ENCODE measurements around the gene PRELID3B.

The PRELID3B gene

DNA sequence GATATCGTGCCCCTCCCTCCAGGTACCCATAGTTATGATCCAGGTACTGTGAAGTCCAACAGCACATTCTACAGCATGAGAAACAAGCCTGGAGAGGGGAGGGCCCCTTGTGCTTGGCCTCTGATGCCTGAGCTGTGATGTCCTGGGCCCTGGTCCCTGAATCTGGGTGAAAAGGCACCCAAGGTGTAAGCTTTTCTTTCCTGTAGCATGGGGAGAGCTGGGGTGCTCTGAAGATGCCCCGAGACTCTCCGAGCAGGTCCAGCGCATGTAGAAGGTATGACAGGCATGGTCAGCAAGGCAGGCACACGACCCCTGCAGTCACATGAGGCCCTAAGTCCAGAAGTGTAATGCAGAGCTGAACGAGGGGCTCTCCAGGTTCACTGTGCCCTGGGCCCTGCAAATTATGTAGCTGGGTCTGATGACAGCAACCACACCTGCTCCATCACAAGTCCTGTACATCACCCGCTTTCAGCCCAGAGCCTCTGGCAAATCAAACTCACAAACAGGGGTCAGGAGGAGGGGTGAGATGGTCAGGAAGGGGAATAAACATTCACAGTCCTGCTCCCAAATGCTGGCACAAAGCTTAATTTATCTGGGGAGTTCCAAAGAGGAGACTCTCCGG, 33.8 kb downstream of the PRELID3B start:
- DNase-seq (ENCODE audit: low read depth), result no peak

- no peak for DNase-seq (ENCODE audit: low read depth)
These were observed 34.7 kb downstream of the PRELID3B start for GRCh38 chr20:59007665-59008511.

GRCh38 chr20:59006864-59007664, 35.5 kb downstream of the PRELID3B start, which contains the start of gene CTSZ:
Gene CTSZ, minus strand, starts transcription at chr20:59007254. Its CDS starts 126 bp downstream, at chr20:59007128.
- DNase-seq (ENCODE audit: low read depth), result no peak

- no peak for DNase-seq (ENCODE audit: low read depth)
These were observed 36.3 kb downstream of the PRELID3B start for GRCh38 chr20:59006167-59006863.

GRCh38 chr20:59005523-59006166, 36.9 kb downstream of the PRELID3B start:
- DNase-seq (ENCODE audit: low read depth), result no peak

DNA sequence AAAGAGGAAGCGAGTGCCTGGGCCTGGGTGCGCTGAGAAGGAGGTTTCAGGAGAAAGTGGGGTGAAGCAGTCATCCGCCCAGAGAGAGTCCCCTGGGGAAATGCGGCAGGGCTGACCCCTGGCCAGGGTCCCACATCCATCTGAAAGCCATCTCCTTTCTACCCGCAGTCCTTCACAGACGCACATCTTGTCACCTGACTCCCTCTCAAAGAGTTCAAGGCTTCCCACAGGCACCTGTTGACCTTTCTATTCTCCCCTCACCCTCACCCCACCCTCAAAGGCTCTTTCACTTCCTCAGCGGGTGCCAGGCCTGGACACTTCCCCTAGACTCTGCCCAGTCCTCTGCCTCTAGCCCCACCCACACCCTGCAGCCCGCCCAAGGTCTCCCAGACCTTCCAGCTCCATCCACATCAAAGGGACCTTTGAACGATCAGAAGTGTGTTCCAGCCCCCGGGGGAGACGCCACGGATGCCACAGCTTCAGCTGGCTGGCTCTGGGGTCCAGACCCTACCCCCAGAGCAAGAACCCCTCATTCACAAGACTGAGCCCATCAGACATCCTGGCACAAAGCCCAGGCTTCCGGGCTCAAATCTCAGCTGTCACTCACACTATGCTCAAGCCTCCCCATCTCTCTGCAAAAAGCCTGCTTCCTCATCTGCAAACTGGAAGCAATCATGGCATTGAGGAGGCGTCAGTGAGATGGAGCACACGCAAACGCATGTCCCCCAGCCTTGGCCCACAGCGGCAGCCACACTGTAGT, 37.6 kb downstream of the PRELID3B start:
- no peak for DNase-seq (ENCODE audit: low read depth)

DNA sequence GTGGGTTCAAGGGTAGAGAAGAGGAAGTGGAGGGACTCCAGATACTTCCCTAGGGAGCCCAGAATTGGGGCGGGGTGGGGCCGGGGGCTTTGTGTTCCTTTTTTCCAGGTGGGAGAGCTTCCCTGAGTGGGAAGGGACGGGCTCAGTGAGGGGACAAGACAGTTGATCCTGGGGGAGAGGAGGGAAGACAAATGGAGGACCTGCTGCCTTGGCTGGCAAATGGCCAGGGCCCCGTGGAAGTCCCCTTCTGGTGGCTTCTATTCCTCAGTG, 38.2 kb downstream of the PRELID3B start:
- DNase-seq (ENCODE audit: low read depth), result no peak

- DNase-seq (ENCODE audit: low read depth), result no peak
These were observed 38.6 kb downstream of the PRELID3B start for GRCh38 chr20:59003836-59004492.

DNA sequence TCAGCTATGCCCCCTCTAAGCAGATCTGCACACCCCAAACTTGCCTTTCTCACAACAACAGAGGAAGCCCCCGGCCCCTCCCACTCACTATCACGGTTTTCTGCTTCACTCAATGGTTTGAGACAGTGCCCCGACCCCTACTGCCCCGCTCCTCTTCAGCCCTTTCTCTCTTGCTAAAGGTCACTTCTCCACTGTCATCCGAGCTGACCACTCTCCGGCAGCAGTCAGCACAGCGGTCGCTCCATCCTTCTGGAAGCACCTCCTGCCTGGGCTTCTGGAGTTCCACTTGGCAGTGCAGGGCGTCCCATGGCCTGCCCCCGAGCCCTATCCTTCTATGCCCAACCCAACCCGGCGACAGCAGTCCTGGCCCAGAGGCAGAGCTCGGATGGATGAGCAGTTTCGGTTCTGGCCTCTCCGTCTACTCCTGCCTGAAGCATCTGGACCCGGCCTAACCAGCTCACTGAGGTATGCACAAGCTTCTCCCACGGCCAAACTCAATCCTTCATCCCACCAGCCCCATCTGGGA, 39.6 kb downstream of the PRELID3B start:
- no peak for DNase-seq (ENCODE audit: low read depth)

- DNase-seq (ENCODE audit: low read depth), result no peak
These were observed 40.2 kb downstream of the PRELID3B start for GRCh38 chr20:59002388-59002787.

DNA sequence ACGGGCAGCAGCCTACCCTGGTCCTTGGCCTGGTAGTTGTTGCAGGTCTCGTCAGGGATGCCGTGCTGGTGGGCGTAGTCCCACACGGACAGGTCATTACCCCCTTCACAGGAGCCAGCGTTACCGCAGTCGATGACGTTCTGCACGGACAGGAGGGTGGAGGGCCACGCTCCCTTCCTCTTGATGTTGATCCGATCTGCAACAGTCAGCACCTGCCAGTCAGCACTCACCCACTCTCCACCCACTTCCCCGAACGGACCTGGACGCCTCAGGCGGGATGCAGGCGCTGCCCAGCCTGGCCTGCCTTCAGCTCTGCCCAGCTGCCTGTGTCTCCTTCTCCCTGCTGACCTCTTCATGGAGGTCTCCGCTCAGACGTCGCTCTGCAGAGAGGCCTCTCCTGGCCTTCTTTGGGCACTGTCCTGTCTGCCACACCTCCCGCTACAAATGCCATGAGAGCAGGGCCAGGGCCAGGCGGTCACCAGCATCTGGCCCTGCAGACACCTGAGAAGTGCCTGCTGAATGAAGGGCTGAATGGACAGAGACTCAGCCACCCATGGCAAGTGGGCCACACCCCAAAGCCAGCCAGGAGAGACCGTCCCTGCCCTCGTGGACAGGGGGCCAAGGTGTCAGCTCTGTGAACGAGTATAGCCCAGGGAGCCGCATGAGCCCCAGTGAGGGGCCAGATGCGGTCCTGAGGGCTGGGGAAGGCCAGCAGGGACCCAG, 41.0 kb downstream of the PRELID3B start:
- no peak for DNase-seq (ENCODE audit: low read depth)

- no peak for DNase-seq (ENCODE audit: low read depth)
These were observed 41.5 kb downstream of the PRELID3B start for GRCh38 chr20:59001068-59001448.

GRCh38 chr20:59000326-59000725, 42.3 kb downstream of the PRELID3B start:
- DNase-seq (ENCODE audit: low read depth), result no peak

- no peak for DNase-seq (ENCODE audit: low read depth)
These were observed 43.9 kb downstream of the PRELID3B start for GRCh38 chr20:58998656-58999055.

GRCh38 chr20:58997141-58997770, 45.3 kb downstream of the PRELID3B start:
- DNase-seq (ENCODE audit: low read depth), result no peak

DNA sequence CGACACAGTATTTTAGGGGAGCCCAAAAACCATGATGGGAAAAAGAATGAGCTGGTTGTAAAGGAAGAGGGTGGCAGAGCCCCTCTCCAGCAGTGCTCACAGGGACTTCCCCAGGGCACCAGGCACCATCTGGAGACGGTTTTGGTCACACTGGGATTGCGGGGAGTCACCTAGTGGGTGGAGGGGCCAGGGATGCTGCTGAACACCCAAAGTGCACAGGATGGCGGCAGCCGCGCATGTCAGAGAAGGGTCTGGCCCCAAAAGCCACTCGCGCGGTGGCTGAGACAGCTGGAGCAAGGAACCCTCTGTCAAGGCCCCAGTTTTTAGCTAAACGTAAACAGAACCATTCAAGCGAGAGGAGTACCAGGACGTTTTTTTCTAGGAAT, 46.4 kb downstream of the PRELID3B start:
- DNase-seq (ENCODE audit: low read depth), result no peak

DNA sequence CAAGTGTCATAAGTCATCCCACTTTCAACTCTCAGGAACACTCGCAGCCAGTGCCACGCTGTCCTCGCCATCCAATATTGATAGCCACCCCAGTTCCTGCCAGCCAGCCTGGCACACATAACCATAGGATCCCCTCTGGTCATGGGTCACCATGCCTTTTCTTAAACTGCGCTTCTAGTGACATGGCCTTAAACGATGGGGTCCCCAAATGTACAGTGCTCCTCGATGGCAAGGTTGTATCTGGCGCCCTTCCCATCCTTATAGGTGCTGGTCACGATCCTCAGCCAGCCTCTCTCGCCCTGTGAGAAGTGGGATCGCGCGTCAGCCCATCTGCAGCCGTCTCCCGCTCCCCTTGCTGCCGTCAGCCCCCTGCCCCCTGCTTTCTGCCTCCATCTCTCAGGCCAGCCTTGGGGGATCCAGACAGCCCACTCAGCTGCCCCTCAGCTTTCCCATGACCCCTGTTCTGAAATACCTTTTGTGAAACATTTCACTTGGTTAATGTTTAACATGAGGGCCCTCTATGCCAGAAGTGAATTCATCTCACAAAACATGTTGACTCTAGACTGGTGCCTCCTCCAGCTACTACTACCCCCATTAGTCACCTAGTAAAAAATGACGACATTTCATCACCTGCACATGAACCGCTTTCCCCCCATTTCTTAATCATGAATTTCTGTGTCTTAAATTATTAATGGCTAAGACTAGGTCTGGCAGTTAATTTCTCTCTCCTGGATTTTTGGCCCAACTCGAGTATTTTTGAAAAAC, 46.9 kb downstream of the PRELID3B start:
- DNase-seq (ENCODE audit: low read depth), result no peak

DNA sequence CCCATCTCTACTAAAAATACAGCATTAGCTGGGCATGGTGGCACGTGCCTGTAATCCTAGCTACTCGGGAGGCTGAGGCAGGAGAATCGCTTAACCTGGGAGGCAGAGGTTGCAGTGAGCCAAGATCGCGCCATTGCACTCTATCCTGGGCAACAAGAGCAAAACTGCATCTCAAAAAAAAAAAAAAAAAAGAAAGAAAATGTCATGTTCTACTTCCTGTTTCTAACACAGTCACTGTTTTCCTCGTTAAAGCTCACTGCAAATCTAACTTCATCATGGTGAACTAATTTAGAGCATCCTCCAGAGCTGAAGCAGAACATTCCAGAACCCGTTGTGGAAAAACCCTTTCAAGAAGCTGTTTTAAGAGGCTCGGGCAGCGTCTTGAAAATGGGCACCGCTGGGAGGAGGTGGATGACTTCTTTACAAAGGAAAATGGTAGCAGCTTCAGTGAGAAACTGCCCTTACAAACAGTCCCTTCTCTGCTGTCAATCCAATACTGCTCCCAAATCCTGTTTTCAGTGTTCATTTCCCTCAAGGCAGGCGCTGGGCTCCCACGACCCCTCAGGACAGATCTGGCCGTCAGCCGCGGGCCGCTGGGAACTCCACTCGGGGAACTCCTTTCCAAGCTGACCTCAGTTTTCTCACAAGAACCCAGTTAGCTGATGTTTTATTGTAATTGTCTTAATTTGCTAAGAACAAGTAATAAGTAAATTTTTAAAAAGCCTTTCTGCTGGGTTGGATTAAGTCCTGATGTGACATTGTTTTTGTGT, 48.0 kb downstream of the PRELID3B start:
- DNase-seq (ENCODE audit: low read depth), result no peak

Measured in stimulated activated CD8-positive, alpha-beta memory T cell treated with anti-CD3 and anti-CD28 coated beads, Interleukin-12 subunit alpha, Interleukin-12 subunit beta, amount 100 ng/mL, for 1 hour (primary cell).